AG08395 (cell line): ENCODE measurements around the gene FOXO6.
"Not testable (repeated sequence)": the region's sequence is repeated elsewhere in the genome, so short reads cannot be mapped to it uniquely, and the experiment has no call there.

Source experiments
- DNase-seq: peaks from one replicate; pipeline ENCODE4 v3.0.0; 2012; ENCODE audit warnings: mixed read lengths, low spot score

Gene FOXO6

DNA sequence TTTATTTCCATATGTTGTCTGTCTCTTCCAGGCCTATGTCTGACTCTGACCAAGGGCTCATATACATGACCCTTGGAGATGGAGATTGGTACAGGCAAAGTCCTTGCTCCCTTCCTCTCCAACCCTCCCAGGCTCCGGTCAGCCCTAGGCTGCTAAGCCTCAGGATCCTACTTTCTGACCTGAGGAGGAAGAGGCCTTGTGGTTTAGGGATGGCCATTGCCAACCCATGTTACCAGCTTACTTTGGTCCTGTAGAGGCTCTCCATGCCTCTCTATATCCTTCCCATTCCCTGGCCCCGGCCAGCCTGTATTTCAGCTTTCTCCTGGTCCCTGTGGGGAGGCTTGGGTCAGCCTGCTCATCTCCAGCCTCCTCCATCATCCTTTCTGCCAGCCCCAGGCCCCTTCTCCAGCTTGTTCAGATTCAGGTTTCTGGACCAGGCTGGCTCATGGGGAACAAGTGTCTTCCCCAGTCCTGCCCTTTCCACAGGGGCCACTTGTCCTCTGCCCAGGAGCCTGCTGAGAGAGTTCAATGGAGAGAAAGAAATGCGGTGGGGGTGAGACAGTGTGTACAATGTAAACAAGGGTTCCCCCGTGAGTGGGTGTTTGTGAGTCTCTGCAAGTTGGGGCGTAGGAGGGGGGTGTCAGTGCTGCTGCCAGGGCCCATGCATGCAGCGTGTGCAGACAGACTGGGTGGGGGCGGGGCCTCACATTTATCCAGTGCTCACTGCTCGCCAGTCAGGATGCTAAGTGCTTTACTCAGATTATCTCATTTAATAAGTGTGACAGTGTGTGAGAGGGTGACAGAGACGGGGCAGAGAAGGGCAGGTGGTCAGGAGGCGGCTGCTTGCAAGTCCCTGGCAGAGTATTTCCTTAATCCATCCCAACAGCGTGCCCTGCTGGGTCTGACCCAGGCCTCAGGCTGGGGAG is 31.3 kb upstream of the FOXO6 start:
- DNase-seq: no peak

DNA sequence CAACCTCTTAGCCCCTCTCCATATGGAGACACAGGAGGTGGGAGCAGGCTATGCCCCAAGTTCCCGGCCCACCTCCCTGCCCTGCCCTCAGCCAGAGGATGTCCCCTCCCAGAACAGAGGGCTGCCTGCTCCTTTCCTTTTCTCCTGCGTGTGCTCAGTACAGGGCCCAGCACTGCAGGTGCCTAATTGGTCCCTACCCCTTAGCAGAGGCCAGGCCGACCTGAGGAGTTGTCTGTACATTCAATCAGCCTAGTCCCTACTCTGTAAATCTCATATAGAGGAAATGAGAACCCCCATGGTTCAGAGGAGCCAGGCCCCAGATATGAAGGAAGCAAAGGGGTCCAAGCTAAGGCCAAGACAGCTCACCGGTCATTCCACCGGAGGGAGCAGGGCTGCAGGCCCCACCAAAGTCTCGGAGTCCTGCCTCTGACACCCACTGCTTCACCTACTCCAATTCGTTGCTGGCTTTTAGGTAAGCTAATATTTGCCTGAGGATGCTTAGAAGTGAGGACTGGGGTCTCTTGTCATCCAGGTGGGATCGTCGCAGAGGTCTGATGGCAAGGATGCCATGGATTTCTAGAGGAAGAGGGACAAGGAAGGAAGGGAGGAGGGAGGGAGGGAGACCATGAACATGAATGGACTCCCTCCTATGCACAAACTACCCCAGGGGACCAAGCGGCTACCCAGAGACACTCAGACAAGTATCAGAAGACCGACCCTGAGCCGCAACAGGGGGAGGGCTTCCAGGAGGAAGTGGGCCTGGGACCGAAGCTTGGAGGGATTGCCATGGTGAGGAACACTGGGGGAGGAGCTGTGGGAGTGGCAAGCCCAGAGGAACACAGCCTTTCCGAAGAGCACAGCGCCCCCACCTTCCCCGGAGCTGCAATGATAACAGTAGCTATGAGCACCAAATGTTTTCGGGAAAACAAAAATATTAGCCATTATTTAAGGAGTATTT is 30.4 kb upstream of the FOXO6 start:
- DNase-seq: no peak

- no peak for DNase-seq
Observed at GRCh38 chr1:41331546-41331917, 29.7 kb upstream of the FOXO6 start.

- DNase-seq: not testable (repeated sequence)
Observed at GRCh38 chr1:41332161-41332560, 29.1 kb upstream of the FOXO6 start.

DNA sequence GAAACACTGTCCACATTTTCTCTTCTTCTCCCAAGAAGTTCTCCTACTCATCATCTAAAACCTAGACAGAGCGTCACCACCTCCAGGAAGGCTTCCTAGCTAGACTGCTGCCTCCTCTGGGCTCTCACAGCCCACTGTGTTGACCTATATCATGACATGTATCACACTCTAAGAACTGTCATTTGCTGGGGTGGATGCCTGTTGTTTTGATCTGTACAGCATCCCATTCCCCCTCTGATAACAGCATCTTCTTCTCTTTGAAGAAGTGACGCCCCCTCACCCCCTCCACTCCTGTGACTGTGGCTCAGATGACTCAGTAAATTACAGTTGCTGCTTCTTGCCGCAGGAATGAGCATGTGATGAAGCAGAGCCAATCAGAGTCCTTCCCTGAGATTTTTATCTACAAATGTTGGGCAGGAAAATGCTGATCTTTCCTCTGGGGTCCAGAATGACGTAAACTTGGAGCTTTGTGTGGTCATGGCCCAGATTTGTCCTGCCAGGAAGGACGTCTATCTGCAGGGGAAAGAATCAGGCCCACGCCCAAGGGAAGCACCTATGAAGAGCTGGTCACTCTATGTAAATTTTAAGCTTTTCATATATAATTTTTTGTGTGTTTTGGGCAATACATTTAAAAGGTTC is 28.0 kb upstream of the FOXO6 start:
- DNase-seq: peak; percentile 28

DNA sequence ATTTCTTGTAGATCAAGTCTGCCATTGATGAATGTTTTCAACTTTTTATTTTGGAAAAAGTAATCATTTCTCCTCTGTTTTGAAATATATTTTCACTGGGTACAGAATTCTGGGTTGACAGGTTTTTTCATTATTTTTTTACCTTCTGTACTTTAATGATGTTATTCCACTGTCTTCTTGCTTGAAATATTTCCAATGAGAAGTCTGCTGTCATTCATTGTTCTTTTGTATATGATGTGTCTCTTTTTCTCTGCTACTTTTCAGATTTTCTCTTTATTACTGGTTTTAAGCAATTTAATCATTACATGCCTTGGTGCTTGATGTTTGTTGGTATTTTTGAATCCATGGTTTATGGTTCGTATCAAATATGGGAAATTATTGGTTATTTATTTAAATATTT is 22.4 kb upstream of the FOXO6 start:
- no peak for DNase-seq

GRCh38 chr1:41340655-41341364 is 20.4 kb upstream of the FOXO6 start:
- DNase-seq: no peak

DNA sequence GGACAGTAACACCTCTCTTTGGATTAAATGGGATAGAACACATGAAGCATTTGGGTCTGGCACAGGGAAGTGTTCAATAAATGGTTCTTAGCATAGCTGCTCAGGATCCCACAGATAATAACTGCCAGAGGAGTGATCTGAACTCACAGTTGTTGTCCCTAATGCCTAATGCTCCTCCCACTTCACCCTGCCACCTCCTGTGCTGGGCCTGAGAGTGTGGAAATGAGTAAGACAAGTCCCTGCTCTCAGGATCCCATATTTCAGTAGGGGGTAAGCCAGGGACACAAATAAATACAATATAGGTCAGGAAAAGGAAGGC is 19.9 kb upstream of the FOXO6 start:
- DNase-seq: no peak

GRCh38 chr1:41341772-41342562 is 19.3 kb upstream of the FOXO6 start:
- no peak for DNase-seq

DNA sequence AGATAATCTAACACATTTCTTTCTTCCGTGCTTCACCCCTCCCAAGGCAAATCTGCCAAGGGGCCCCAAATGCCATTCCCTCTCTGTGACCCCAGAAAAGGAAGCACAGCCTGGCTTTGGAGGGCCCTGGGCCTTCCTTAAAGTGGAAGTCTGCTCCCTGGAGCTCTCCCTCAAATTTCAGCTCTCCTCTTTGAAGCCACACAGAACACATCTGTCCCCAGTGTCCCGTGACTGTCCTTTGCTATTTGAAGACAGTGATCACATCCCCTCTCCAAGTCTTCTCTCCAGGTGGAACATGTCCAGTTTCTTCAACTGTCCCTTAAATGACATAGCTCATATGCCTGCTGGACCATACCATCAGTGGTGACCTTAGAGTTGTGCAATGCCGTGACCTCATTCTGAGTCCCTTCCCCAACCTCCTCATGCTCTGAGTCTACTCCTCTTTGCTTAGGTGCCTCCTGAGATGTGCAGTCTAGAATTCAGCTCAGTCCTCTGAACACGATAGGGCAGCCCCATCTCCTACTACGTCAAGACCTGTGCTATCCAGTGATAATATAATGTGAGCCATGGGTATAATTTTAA is 18.4 kb upstream of the FOXO6 start:
- no peak for DNase-seq

DNA sequence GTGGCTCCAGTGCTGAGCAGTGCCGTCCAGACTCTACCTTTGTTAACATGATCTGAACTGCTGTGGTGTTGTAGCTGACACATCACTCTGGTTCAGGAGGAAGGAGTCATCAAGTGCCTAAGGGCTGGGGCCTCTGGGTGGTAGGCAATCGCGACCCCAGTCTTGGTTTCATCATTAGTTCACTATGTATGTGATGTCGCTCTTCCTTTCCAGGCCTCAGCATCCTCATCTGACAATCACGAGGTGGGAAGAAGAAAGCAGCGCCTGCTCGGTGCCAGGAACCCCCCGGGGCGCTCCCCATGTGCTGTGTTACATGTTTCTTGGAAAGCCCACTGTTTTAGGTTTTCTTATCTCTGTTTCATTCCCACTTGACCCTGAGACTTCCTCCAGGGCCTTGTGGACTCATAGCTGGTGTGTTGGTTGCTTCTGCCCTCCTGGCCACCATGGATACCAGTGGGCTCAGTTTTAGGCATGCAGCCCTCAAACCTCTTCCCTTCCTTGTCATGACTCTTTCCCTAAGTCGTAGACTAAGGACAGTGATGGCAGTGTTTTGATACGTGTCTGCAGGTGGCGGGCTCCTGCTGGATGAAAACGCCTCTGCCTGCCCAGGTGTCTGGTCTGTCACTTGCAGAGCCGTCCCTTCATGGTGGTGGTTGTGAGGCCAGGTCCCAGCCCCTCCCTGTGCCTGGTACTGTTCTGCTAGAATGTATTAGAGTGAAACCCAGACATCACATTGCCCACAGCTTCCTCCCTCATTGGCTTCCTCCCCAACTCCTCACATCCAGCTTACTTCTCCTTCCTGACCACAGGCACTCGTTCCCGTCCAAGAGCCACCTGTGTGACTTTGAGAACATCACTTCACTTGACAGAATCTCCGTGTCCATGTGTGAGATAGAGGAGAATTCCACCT is 17.2 kb upstream of the FOXO6 start:
- no peak for DNase-seq

DNA sequence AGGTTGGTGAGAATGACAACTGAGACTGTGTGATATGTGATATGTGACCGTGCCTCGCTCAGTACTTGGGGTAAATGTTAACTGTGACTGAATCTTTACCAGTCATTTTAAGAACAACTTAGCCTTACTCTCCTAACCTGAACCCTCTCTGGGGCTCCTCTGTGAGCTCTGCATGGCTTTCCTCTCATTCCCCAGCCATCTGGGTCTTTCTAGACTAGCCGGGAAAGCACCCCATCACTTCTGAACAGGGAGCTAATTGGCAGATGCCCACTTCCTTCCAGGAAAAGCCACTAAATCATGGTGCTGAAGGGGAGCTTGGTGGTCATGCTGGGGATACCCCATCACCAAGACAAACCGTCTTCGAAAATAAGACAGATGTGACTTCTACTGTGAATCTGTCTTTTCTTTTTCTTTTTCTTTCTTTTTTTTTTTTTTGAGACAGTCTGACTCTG is 16.5 kb upstream of the FOXO6 start:
- DNase-seq: no peak

- no peak for DNase-seq
Observed at GRCh38 chr1:41345434-41346075, 15.7 kb upstream of the FOXO6 start.

GRCh38 chr1:41347276-41347675 is 14.0 kb upstream of the FOXO6 start:
- no peak for DNase-seq

DNA sequence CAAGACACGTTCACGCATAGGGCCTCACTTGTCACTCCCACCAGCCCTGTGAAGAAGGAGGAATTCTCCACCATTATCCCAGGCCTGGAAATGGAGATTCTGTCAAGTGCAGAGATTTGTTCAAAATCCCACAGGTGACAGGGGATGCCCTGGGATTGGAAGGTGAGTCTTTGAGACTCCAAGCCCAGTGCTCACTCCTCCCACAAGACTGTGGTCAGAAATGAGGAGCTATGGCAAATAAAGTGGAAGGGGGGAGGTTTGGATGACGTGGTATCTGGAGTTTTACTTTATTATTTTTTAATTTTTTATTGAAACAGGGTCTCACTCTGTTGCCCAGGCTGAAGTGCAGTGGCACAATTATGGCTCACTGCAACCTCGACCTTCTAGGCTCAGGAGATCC is 12.8 kb upstream of the FOXO6 start:
- no peak for DNase-seq

DNA sequence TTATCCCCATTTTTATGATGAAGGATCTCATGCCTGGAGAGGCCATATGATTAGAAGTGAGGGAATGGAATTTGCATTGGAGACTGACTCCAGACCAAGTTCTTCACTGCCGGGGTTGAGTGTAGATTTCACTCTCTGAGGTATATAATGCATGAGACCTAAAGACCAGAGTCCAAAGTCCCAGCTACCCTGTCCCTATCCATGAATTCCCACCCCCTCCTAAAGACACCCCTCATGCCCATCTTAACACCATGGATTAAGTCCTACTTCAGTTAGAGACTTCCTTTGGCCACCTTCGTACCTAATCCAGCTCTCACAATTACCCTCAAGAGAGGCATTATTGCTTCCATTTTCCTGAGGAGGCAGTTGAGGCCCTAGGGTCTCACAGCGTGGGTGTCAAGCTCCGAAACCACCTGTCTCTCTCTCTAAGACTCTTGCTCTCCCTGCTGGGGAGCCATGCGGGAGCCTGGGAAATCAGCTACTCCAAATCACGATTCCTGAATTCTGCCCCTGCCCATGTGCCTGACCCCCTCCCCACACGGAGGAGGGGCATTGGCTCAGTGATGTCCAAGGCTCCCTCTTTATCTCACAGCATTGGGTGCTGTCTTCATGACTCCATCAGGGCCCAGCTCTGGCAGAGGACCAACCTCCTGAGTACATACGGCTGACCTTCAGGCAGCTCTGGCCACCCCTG is 11.7 kb upstream of the FOXO6 start:
- DNase-seq: no peak

DNA sequence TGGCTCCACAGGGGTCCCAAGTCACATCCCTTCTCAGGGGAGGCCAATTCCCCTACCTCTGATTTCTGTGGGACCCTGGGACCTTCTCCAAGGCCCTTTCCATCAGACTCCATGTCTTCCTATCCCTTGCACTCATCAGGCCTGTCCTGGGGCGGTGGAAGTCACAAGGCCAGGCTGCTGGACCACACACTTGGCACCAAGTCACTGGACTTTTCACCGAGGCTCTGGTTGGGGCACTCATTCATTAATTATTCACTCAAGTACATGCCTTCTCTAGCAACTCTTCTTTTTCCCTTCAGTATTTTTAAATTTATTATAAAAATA is 11.2 kb upstream of the FOXO6 start:
- DNase-seq: no peak

DNA sequence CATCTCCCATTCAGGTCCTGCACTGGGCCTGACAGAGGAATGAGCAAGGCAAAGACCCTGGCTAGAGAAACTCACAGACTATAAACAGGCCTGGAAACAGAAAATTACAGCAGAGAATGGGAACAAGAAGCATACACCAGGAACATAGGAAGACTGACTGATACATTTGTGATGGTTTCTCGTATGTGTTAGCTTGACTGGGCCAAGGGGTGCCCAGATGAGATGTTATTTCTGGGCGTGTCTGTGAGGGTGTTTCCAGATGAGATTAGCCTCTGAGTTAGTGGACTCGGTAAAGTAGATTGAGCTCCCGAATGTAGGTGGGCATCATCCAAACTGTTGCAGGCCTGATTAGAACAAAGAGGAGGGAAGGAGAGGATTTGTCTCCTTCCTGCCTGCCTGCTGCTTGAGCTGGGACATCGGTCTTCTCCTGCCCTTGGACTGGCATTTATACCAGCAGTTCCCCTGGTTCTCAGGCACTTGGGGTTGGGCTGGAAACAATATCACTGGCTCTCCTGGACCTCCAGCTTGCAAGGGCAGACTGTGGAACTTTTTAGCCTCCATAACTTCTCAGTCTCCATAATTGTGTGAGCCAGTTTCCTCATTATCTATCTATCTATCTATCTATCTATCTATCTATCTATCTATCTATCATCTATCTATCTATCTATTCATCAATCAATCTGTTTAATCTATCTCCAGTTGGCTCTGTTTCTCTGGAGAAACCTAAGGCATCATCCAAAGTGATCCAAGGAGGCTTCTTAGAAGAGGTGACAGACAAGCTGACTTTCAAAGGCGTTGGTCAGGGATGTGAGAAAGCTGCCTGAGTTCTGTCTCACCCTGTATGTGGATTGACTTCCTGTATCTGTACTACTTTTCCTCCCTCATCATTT is 9.7 kb upstream of the FOXO6 start:
- DNase-seq: no peak
